HG02642 (cell line): ENCODE data around the gene SAFB2.

Experiments
- ATAC-seq: cut with Tn5 transposase; IDR thresholded peaks from one replicate; pipeline ENCODE4 v1.9.1; 2021; ENCODE audit warnings: mild to moderate bottlenecking; ENCODE audit not compliant: unreplicated experiment, poor library complexity

The SAFB2 gene

DNA sequence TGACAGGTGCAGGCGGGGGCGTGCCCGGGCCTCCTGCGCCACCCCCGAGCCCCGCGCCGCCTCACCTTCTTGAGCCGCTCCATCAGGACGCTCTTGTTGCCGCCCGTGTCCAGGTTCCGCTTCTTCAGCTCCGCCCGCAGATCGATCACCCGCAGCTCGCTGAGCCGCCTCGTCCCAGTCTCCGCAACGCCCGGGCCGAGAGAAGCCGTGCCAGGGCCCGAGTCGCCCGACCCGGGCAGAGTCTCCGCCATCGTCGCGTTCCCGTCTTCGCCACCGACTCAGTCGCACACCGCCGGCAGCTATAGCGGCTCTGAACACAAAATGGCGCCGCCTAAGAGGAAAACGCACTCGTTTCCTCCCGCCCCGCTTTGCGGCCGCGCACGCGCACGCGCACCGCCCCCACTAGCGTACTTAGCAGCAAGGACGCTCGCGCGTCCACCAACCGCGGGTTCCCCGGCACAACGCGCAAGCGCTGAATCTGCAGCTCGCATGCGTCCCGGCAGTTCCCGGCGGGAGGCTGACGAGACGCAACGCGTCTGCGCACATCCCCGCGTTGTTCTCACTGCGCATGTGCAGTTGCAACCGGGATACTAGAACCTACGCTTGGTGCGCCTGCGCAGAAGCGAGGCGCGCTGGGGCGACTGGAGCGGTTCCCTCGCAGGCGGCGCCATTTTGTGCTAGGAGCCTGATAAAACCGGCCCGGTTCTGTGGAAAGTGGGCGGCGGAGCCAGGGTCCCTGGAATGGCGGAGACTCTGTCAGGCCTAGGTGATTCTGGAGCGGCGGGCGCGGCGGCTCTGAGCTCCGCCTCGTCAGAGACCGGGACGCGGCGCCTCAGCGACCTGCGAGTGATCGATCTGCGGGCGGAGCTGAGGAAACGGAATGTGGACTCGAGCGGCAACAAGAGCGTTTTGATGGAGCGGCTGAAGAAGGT, at the start of gene SAFB2, which contains the start of gene SAFB:
Gene SAFB2, minus strand, starts transcription at position 312 of the 932 bp plus-strand sequence. Its CDS starts 61 bp downstream, at position 251.
Gene SAFB, plus strand, starts transcription at position 619 of the 932 bp plus-strand sequence. Its CDS starts 123 bp downstream, at position 742.
- peak; percentile 87 for ATAC-seq

DNA sequence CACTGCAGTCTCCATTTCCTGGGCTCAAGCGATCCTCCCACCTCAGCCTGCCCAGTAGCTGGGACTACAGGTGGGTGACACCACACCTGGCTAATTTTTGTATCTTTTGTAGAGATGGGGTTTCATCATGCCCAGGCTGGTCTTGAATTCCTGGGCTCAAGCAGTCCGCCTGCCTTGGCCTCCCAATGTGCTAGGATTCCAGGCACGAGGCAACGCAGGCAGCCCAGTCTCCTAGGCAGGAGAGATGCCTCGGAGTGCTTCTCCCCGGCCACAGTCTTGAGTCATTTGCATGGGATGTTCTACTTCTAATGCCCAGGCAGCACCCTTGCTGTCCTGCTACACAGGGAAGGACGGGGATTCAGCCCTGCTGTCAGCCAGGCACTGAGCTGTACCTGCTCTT, 49.0 kb upstream of the SAFB2 start:
- ATAC-seq, result no peak

DNA sequence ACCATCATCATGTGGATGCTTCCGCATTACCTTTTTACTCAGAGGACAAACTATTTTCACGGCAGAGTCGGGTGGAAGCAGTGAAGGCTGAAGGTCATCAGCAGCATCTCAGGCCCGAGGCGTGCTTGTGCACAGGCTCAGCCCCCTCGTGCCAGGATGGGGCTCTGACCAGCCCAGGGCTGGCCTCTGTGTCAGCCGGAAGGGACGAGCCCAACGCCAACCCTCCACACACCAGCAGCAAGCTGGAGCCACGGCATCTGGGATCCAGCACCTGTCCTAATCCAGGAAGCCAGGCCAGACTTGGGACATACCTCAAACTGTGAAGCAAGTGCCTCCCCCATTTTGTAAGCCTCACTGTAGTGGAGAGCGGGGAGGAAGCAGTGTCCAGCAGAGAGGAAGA, 46.6 kb upstream of the SAFB2 start:
- no peak for ATAC-seq

DNA sequence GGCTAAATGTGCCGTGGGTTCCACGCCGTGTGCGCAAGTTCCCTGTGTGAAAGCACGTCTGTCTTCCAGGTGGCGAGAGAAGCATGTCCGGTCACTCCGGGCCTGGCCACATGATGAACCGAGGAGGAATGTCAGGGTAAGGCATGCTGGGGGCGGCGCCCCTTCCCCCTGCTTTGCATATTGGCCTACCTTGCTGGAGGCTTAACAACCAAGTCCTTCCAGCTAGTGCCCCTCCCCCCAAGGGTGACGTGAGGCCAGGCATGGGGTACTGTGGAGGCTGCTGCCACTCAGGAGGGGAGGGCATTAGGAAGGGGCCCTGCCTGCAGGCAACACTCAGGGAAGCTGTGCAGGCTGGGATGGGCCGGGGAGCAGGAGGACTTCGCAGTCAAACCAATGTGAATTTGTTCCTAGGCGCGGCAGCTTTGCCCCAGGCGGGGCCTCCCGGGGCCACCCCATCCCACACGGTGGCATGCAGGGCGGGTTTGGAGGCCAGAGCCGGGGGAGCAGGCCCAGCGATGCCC, 45.2 kb upstream of the SAFB2 start:
- ATAC-seq, result no peak

DNA sequence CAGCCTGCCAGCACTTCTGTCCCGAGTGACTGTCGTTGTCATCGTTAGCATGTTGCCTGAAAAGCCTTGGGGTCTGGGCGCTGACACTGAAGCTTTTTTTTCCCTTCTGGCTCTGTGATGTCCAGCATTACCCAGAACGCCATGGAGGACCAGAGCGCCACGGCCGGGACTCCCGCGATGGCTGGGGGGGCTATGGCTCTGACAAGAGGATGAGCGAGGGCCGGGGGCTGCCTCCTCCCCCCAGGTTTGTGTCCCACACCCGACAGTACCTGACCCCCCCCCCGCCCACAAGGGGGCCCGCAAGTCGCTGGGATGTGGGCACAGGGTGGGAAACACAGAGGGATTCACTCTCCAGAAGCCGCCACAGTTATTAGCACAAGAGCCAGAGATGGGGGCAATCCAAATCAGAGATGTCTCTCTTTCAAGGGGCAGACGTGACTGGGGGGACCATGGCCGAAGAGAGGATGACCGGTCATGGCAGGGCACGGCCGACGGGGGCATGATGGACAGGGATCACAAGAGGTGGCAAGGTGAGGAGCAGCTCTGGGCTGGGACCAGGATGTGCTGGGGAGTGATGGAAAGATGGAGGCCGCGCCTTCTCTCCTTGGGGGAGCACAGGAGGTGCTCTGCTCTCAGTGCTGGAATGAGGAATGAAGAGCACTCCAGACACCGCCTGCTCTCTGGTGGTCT, 44.5 kb upstream of the SAFB2 start:
- no peak for ATAC-seq

DNA sequence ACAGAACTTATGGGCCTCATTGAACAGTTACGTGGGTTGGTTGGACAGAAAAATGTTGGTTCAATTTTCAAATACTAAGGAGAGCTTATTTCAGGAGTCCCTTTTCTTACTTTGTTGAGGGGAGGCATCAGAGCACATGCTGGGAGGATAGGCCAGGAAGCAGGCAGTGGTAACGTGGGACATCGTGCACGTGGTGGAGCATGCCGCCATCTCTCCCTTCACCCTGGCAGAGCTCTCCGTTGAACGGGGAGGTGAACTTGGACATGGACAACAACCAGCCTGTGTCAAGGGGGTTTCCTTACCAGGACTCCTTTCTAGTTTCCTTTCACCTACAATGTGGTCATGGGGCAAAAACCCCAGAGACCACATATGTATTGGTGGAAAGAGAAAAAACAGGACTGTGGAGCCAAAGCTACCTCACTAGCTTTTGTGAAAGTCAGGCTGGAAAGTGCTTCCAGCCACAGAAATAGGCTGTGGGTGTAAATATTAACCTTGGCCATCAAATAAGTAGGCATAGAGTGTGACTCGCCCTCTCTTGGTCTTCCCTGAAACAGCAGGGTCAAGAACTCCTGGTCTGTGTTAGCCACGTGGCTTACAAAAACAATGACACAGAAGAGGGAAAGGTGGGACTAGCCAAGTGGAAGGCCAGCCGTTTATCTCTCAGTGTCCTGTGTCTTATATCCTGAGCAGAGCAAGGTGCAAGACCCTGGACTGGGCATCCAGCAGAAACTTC, 43.4 kb upstream of the SAFB2 start:
- peak; percentile 49 for ATAC-seq

DNA sequence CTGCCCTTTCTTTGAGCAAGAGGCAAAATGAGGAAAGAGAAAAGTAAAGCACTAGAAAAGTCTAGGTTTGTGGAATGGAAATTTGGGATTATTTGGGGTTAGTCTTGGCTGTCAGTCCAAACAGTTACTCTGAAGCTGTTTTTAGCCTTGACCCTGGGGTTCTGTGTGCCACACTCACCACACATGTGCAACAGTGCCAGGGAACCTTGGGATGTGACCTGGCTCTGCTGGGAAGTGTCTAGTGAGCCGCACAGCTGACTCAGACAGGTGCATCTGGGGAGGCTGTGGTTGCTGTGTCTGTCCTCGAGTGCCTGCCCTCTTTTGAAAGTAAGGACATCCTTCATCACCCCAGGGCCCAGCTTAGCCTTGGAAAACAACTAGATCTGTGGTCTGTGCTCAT, 41.9 kb upstream of the SAFB2 start:
- no peak for ATAC-seq

DNA sequence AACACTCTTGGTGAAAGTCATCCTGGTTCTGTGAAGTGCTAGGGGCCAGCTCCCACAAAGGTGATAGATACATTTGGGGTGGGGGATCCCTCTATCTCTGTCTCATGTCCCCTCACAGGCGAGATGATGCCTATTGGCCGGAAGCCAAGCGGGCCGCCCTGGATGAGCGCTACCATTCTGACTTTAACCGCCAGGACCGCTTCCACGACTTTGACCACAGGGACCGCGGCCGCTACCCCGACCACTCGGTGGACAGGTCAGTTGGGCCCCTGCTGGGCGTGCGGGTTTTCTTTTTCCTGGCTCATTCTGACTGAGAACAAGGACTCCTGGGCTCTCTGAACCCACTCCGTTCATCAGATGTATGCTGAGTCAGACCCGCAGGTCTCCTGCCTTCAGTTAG, 41.3 kb upstream of the SAFB2 start:
- no peak for ATAC-seq

DNA sequence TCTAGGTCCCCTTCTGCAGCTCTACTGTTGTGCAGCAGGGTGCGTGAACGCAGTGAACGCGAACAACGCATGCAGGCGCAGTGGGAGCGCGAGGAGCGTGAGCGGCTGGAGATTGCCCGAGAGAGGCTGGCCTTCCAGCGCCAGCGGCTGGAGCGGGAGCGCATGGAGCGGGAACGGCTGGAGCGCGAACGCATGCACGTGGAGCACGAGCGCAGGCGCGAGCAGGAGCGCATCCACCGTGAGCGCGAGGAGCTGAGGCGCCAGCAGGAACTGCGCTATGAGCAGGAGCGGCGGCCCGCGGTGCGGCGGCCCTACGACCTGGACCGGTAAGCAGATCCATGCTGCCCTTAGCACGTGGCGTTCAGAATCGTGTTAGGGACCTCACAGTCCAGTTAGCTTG, 38.9 kb upstream of the SAFB2 start:
- no peak for ATAC-seq

DNA sequence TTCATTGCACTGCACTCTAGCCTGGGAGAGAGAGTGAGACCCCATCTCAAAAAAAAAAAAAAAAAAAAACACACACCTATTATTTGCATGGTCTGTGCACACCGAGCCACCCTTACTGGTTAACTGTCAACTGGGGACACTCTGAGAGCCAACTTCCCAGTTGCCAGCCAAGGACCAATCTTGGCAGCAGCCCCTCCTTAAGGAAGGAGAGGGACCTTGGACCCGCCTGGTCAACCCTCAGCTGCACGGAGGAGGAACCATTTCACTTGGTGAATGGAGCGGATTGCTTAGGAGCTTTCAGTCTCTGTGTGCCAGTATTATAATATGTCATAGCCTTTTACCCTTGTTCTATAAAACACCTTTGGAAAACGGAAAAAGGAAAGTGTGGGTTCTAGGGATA, 32.8 kb upstream of the SAFB2 start:
- ATAC-seq, result no peak

DNA sequence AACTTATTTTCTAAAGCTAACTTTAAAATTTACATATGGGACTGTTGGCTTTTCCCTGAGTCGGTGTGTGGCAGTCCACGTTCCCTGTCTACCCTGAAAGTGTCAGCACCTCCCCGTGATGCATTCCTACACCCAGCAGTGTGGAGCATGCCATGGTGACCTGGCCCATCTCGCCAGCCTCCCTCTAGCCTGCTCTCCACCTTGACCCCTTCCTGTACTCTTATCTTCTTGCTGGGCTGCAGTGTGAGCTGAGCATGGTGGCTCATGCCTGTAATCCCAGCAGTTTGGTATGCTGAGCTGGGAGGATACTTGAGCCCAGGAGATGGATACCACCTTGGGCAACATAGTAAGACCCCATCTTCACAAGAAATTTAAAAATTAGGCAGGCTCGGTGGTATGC, 32.4 kb upstream of the SAFB2 start:
- ATAC-seq, result no peak

DNA sequence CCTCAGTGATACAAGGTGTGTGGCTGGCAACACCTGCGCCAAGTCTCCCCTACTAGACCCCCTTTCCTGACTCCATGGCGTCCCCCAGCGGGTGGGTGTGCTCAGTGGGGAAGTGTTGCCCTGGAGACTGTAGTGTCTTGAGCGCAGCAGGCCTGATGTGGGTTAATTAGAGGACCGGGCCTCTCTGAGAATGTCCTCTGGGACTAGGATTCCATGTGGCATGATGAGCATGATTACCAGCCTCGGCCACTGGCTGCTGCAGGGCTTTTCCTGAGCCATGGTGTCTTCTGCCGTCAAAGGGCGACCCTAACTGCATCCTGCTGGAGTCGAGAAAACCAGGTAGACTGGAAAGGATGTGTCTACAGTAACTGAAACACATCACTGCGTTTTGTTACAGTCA, 29.7 kb upstream of the SAFB2 start:
- no peak for ATAC-seq

DNA sequence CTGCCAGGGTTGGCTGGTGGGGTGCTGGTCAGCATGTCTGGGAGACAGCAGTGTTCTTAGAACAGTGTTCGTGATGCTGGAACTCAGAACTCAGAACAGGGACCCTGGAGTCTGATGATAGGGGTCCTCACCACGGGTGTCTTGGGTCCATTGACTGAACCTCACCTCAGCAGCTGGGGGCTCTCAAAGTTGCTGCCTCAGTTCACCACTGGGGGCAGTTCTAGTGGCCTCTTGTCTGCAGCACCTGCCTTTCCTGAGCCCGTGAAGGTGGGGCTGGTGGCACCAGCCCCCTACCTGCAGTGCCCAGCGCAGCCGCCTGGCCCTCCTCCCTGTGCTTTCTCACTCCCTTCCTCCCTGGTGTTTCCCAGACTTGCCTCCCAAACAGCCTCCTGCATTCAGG, 28.8 kb upstream of the SAFB2 start:
- ATAC-seq, result no peak

DNA sequence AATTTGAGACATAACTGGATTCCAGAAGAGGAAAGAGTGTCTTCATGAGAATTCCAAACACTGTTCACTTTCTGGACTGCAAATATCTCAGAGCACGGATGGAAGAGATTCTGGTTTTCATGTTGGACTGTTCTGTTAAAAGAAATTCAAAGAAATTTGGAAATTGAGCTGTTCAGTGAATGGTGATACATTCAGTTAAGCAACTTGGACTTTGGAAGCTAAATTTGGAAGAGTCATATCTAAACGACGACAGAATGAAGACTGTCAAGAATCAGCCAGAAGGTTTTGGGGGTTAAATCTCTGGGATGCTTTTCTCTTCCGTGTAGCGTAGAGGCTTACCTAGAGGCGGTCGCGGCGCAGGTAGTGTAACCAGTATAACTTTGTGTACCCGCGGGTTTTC, 25.9 kb upstream of the SAFB2 start:
- ATAC-seq, result no peak

DNA sequence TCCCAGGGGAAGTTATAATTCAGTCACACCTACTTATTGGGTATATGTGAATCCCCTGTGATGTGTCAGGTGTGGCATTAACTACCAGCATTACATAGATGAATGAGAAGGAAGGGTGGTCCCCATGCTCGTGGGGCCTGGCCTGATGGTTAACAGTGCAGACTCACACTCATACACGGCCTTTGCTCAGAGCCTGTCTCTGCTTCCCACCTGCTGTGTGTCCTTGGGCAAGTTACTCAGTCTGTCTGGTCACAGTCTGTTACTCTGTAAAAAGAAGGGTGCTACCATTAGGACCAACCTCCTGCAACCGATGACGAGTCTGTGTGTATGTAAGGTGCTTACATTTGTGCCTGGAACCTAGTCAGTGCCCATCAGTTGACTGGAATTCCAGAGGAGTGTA, 24.1 kb upstream of the SAFB2 start:
- no peak for ATAC-seq

DNA sequence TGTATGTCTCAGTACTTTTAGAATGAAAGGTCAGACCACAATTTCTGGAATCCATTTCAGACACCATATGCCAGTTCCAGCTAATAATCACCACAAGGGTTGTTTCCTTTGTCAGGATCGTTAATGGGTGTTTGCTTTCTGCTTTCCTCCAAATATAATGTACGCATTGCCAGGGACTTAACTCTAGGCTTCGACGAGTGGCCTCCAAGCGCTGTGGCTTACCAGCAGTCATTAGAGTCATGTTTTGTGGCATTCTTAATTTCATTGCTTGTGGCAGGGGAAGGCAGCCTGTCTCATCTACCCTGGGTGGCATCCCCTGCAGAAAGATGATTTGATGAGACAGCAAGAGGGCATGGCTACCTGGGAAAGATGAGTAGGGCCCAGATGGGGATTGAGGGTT, 22.8 kb upstream of the SAFB2 start:
- no peak for ATAC-seq

DNA sequence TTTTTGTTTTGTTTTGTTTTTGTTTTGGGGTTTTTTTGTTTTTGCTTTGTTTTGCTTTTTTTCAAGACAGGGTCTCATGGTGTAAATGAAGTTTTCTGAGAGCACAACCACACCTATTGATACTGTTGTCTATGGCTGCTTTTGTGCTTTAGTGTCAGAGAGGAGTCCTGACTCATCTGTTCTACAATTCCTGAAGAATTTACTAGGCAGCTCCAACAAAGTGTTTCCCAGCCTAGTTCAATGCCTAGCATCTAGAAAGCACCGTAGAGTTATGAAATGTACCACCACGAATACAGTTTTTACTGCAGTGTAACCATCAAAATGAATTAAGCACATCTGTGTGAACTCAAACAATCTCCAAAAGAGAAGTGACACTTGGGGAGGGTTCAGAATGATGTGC, 21.5 kb upstream of the SAFB2 start:
- no peak for ATAC-seq

DNA sequence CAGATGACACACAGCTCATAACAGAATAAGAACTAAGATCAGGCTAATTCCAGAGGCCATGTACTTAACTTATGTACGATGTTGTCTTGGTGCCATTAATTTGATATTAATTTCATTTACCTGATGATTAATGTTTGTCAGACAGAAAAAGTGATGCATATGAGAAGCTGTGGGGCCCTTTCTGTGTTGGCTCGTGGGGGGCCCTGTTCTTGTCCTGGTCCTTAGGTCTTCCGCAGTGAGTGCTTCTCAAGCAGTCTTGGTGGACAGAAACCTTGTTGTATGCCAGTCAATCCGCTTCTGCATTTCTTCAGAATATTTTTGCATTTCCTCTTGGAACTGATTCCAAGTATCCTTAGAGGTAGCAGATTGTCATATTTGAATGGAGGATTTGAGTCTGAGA, 20.5 kb upstream of the SAFB2 start:
- no peak for ATAC-seq

DNA sequence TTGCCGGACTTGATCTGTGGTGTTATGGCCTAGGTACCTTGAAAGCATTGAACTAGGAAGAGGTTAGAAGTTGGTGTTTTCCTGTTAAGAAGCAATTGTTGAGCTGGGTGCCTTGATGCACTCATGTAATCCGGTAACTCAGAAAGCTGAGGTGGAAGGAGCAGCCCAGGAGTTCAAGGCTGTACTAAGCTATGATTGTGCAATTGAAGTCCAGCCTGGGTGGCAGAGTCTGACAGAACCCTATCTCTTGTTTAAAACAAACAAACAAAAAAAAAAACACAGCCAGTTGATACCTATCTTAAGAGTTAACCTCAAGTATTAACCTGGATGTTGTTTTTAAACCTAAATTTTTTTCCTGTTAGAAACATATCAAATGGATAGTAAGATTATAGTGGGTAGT, 19.6 kb upstream of the SAFB2 start:
- no peak for ATAC-seq

DNA sequence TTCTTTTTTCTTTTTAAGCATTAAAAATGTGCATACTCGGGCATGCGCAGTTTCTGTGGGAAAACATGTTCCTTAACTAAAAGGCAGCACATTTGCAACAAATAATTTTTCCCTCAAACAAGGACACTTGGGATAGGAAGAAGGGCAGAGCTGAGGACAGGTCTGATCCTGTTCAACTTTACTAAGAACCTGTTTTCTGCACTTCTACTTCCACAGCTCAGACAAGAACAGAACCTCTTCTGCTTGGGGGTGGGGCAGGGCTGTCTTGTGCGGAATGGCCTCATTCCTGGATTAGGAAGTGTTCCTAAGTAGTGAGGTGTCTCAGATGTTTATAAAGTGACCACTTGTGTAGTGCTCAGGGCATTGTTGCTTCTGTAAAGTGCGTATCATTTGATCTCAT, 18.6 kb upstream of the SAFB2 start:
- ATAC-seq, result no peak

DNA sequence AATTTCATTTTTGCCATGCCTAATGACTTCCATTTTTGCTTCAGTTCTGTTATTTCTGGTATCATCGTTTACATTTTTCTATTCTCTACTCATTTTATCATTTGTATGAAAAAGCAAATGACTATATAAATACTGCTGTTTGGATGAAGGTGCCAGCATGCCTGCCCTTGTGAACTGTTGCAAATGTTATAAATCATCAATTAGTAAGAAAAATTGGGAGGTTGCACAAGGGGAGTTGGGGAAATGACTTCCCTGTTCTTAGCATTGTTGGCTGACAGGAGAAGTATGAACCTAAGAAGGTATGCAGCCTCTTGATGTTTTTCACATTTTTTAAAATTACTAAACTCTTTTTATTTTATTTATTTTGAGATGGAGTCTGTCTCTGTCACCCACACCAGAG, 15.4 kb upstream of the SAFB2 start:
- no peak for ATAC-seq
